IPS-NIHi7 (cell line): ENCODE results near the gene ZBTB21.

Experiments
- DNase-seq: peaks from one replicate; pipeline ENCODE4 v3.0.0; 2012; ENCODE audit warnings: mixed read lengths; ENCODE audit errors: extremely low spot score

The ZBTB21 gene

GRCh38 chr21:41992576-41992975 is 17.6 kb downstream of the ZBTB21 start:
- no peak for DNase-seq

- DNase-seq, result no peak
Measured at GRCh38 chr21:41991659-41992058, 18.5 kb downstream of the ZBTB21 start.

GRCh38 chr21:41989698-41990097 is 20.5 kb downstream of the ZBTB21 start:
- DNase-seq, result no peak

GRCh38 chr21:41987310-41987709 is 22.9 kb downstream of the ZBTB21 start:
- no peak for DNase-seq

GRCh38 chr21:41985662-41986416 is 24.3 kb downstream of the ZBTB21 start:
- DNase-seq, result no peak

GRCh38 chr21:41983229-41983628 is 26.9 kb downstream of the ZBTB21 start:
- DNase-seq, result no peak

- no peak for DNase-seq
Measured at GRCh38 chr21:41980561-41980960, 29.6 kb downstream of the ZBTB21 start.

GRCh38 chr21:41979751-41980369 is 30.3 kb downstream of the ZBTB21 start:
- DNase-seq, result no peak

- DNase-seq, result no peak
Measured at GRCh38 chr21:41979335-41979734, 30.8 kb downstream of the ZBTB21 start.

- DNase-seq, result no peak
Measured at GRCh38 chr21:41977034-41977950, 32.9 kb downstream of the ZBTB21 start.

GRCh38 chr21:41976611-41977010 is 33.5 kb downstream of the ZBTB21 start:
- DNase-seq, result no peak

- peak; percentile 71 for DNase-seq
Measured at GRCh38 chr21:41975391-41976272, 34.5 kb downstream of the ZBTB21 start.

GRCh38 chr21:41974752-41975053 is 35.5 kb downstream of the ZBTB21 start:
- DNase-seq, result no peak

GRCh38 chr21:41973861-41974751 is 36.1 kb downstream of the ZBTB21 start:
- peak; percentile 60 for DNase-seq

GRCh38 chr21:41973427-41973831 is 36.7 kb downstream of the ZBTB21 start:
- no peak for DNase-seq

GRCh38 chr21:41972511-41973205 is 37.5 kb downstream of the ZBTB21 start:
- DNase-seq, result no peak

GRCh38 chr21:41971891-41972290 is 38.3 kb downstream of the ZBTB21 start:
- DNase-seq, result no peak

- no peak for DNase-seq
Measured at GRCh38 chr21:41970751-41971653, 39.2 kb downstream of the ZBTB21 start.

GRCh38 chr21:41970106-41970391 is 40.1 kb downstream of the ZBTB21 start:
- DNase-seq, result no peak
